GM19025 (cell line): ENCODE measurements around the gene SMG6.

Experiments
- ATAC-seq: cut with Tn5 transposase; IDR thresholded peaks from one replicate; pipeline ENCODE4 v1.9.1; 2021; ENCODE audit warnings: mild to moderate bottlenecking, low read depth, moderate library complexity; ENCODE audit not compliant: unreplicated experiment

Gene SMG6

GRCh38 chr17:2064980-2065785, 238.4 kb downstream of the SMG6 start:
- ATAC-seq, result no peak

GRCh38 chr17:2064520-2064971, 239.0 kb downstream of the SMG6 start:
- ATAC-seq, result no peak

GRCh38 chr17:2064147-2064489, 239.5 kb downstream of the SMG6 start:
- ATAC-seq, result no peak

- no peak for ATAC-seq
These were observed 240.1 kb downstream of the SMG6 start for GRCh38 chr17:2063261-2064146.

- ATAC-seq, result no peak
These were observed 240.9 kb downstream of the SMG6 start for GRCh38 chr17:2062571-2063183.

GRCh38 chr17:2061441-2061958, 242.1 kb downstream of the SMG6 start:
- ATAC-seq, result no peak

- no peak for ATAC-seq
These were observed 242.7 kb downstream of the SMG6 start for GRCh38 chr17:2060681-2061440.

GRCh38 chr17:2060385-2060658, 243.3 kb downstream of the SMG6 start:
- ATAC-seq, result no peak

GRCh38 chr17:2059547-2060384, 243.8 kb downstream of the SMG6 start:
- ATAC-seq, result no peak

GRCh38 chr17:2058586-2059546, 244.7 kb downstream of the SMG6 start:
- ATAC-seq, result no peak

GRCh38 chr17:2057760-2058585, 245.6 kb downstream of the SMG6 start:
- no peak for ATAC-seq

- no peak for ATAC-seq
These were observed 246.3 kb downstream of the SMG6 start for GRCh38 chr17:2057175-2057759.

GRCh38 chr17:2056206-2057174, 247.1 kb downstream of the SMG6 start:
- no peak for ATAC-seq

- no peak for ATAC-seq
These were observed 248.0 kb downstream of the SMG6 start for GRCh38 chr17:2055292-2056205.
